GM10847 (cell line): ENCODE measurements around the gene CLEC9A.

Experiments used
- POLR2A ChIP-seq: IDR thresholded peaks from 2 replicates; pipeline ENCODE4 v1.6.1; 2011; ENCODE audit not compliant: insufficient read length; ENCODE audit errors: extremely low read depth

CLEC9A gene

GRCh38 chr12:10086387-10086786, 55.9 kb downstream of the CLEC9A start:
- no peak for TF ChIP-seq POLR2A

GRCh38 chr12:10088031-10088430, 57.5 kb downstream of the CLEC9A start:
- no peak for TF ChIP-seq POLR2A

- TF ChIP-seq POLR2A: no peak
Measured at GRCh38 chr12:10088955-10089900, 58.7 kb downstream of the CLEC9A start.

GRCh38 chr12:10094646-10095395, 64.3 kb downstream of the CLEC9A start:
- no peak for TF ChIP-seq POLR2A

GRCh38 chr12:10095971-10096370, 65.5 kb downstream of the CLEC9A start:
- TF ChIP-seq POLR2A: no peak

GRCh38 chr12:10097521-10097920, 67.0 kb downstream of the CLEC9A start:
- no peak for TF ChIP-seq POLR2A

GRCh38 chr12:10098791-10099190, 68.3 kb downstream of the CLEC9A start, which contains the start of gene CLEC1A:
Gene CLEC1A (minus strand): TSS chr12:10098985. CDS start chr12:10098922, 63 bp downstream.
- no peak for TF ChIP-seq POLR2A

GRCh38 chr12:10101042-10101579, 70.6 kb downstream of the CLEC9A start:
- no peak for TF ChIP-seq POLR2A

- no peak for TF ChIP-seq POLR2A
Measured at GRCh38 chr12:10101648-10102220, 71.3 kb downstream of the CLEC9A start.

GRCh38 chr12:10102322-10102721, 71.8 kb downstream of the CLEC9A start:
- TF ChIP-seq POLR2A: no peak

GRCh38 chr12:10110256-10110844, 79.9 kb downstream of the CLEC9A start:
- TF ChIP-seq POLR2A: no peak

GRCh38 chr12:10111451-10111850, 81.0 kb downstream of the CLEC9A start:
- no peak for TF ChIP-seq POLR2A

- no peak for TF ChIP-seq POLR2A
Measured at GRCh38 chr12:10113075-10113474, 82.6 kb downstream of the CLEC9A start.

- TF ChIP-seq POLR2A: no peak
Measured at GRCh38 chr12:10113920-10114319, 83.4 kb downstream of the CLEC9A start.

- no peak for TF ChIP-seq POLR2A
Measured at GRCh38 chr12:10115311-10115710, 84.8 kb downstream of the CLEC9A start.
